Measurements from ENCODE around the gene NFIX. TPM values are rescaled to one million over a fixed set of nuclear protein-coding genes. Genes with fewer than 3 reads are reported as not detected.

NFIX gene
- total and polyA plus RNA-seq, 9 of the 15 experiments (the other 6 are each of a cell fraction or from before 2014, with no cell fraction given): 0.28 to 26.8 (median 5.4) TPM

DNA sequence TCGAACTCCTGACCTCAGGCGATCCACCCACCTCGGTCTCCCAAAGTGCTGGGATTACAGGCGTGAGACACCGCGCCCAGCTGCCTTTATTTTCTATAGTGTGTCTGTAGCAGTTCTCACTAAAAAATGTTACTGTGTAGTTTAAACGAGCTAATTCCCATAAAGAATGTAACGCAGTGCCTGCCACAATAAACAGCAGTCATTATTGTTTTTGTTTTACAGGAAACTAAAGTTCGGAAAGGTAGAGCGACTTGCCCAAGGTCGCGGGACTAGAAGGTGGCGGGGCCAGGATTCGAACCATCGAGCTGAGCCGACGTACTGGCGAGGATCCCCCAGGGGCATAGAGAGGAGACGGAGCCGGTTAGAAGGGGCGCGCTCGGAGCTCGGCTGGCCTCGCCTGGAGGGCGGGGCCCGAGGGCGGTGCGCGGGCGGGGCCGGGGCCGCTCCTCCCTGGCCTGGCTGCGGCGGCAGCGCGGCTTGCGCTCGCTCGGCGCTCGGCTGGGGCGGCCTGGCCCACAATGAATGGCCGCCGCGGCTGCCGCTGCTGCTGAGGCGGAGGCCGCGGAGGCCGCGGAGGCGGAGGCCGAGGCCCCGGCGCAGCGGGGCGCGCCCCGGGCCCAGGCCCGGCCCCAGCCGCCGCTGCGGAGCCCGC is 122.6 kb downstream of the NFIX start, which contains the start of gene NACC1 (continued):
- TF ChIP-seq DDX20 (tag; IDR thresholded peaks at IDR 0.05; ENCODE audit: low read depth): no peak

- no TSS peak for BruUV-seq (replicated peaks)
- Histone ChIP-seq H3K4me1 (replicated peaks in 1 of 2; ENCODE audit: control insufficient read depth in 2 of 2, insufficient read depth in 2 of 2, low read length in 2 of 2) (peaks cover 21 to 56% of the 10 kb centered on the region in 2 experiments; a peak in 4 of 5 replicates), H3K36me3 (ENCODE audit: control insufficient read depth, insufficient read depth, low read length) (peaks cover 64% of the 10 kb centered on the region), H3K79me2 (ENCODE audit: control insufficient read depth, insufficient read depth, low read length) (peaks cover 88% of the 10 kb centered on the region), H3K9me1 (ENCODE audit: control insufficient read depth, insufficient read depth, low read length) (peaks cover 12% of the 10 kb centered on the region), H3K9me3 (replicated peaks; ENCODE audit: control insufficient read depth, insufficient read depth, low read depth, low read length) (no peaks in the 10 kb centered on the region), H3K27ac (ENCODE audit: extremely low read depth, low read depth, low read length) (peak overlapping the region; percentile 95), H3K27me3 (ENCODE audit: control insufficient read depth in 2 of 2, insufficient read depth in 2 of 2, low read length in 2 of 2) (no peaks in the 10 kb centered on the region), H3K9ac (ENCODE audit: insufficient read depth in 1 of 2, low read depth in 2 of 2, low read length in 2 of 2) (peak overlapping the region; percentile 91 to 97), H2AFZ (ENCODE audit: low read depth, low read length) (peak overlapping the region; percentile 41), H3K4me3 (peak overlapping the region; percentile 99), H3K4me2 (ENCODE audit: insufficient read depth, low read length) (peak overlapping the region; percentile 88), H4K20me1 (replicated peaks; ENCODE audit: control insufficient read depth, insufficient read depth, low read length) (peaks cover 44% of the 10 kb centered on the region)
- DNase-seq (ENCODE audit: extremely low read depth in 1 of 4, low spot score in 3 of 4): peak; percentile 91 to 96 (median 94)
- FAIRE-seq: peak; percentile 51
- CTCF ChIA-PET (ENCODE audit: low intra/inter-chr PET ratio): no interaction called here
- in situ Hi-C loops (cut with MboI): no loop called here
- POLR2A ChIA-PET: interaction anchor here (0.6 to 4.9 kb wide), 16 partner anchors 10 to 163 kb away, joined by 3 to 31 read pairs (median 5); partner anchors contain the start of genes IER2 and STX10
- intact Hi-C loops (cut with micrococcal nuclease): loop anchor here (2.0 kb wide), 1 partner anchor 32 kb away; the partner anchor contains the start of genes IER2 and STX10
- ATAC-seq: peak; percentile 79
- under 1% methylated on average over 26 of the region's 57 CpGs for WGBS (ENCODE audit: insufficient coverage, low coverage, missing lambda C conversion rate)
- TF ChIP-seq SREBF1 (IDR thresholded peaks at IDR 0.05; ENCODE audit: borderline replicate concordance, low read depth, low read length): no peak
- no peak for TF ChIP-seq SMARCB1 (IDR thresholded peaks at IDR 0.05; ENCODE audit: insufficient read length, low read depth)
- no peak for TF ChIP-seq NR2F6 (CRISPR knock-in tag; IDR thresholded peaks at IDR 0.05)
- no peak for TF ChIP-seq HEY1 (CRISPR knock-in tag; IDR thresholded peaks at IDR 0.05; ENCODE audit: borderline replicate concordance)
- TF ChIP-seq, protein P1, sequence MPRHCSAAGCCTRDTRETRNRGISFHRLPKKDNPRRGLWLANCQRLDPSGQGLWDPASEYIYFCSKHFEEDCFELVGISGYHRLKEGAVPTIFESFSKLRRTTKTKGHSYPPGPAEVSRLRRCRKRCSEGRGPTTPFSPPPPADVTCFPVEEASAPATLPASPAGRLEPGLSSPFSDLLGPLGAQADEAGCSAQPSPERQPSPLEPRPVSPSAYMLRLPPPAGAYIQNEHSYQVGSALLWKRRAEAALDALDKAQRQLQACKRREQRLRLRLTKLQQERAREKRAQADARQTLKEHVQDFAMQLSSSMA (CRISPR knock-in tag; IDR thresholded peaks at IDR 0.05): no peak
- peak; percentile 74 for TF ChIP-seq RBFOX2 (IDR thresholded peaks at IDR 0.05; ENCODE audit: low read depth, low read length)
- no peak for TF ChIP-seq USF1 (CRISPR knock-in tag; IDR thresholded peaks at IDR 0.05)
- no peak for TF ChIP-seq ARNT (IDR thresholded peaks at IDR 0.05)
- no peak for TF ChIP-seq FIP1L1 (IDR thresholded peaks at IDR 0.05; ENCODE audit: low read depth, low read length, poor library complexity, severe bottlenecking)
- TF ChIP-seq HMG20A (CRISPR knock-in tag; conservative IDR thresholded peaks at IDR 0.05): no peak
- TF ChIP-seq IRF1 (CRISPR knock-in tag; IDR thresholded peaks at IDR 0.05; ENCODE audit: borderline replicate concordance): no peak
- TF ChIP-seq SRSF3 (IDR thresholded peaks at IDR 0.05; ENCODE audit: insufficient read depth, low read length): 0 out of 2 replicates have a peak, but pooled peaks have one; percentile 57
- TF ChIP-seq HDAC2 (IDR thresholded peaks at IDR 0.05): 0 out of 2 replicates have a peak, but pooled peaks have one; percentile 29
- 0 out of 2 replicates have a peak, but pooled peaks have one; percentile 1 for TF ChIP-seq GABPA (tag; conservative IDR thresholded peaks at IDR 0.05; ENCODE audit: low read depth)
- TF ChIP-seq ZNF124 (CRISPR knock-in tag; IDR thresholded peaks at IDR 0.05): no peak
- no peak for TF ChIP-seq MCM7 (IDR thresholded peaks at IDR 0.05)
- TF ChIP-seq RAD51 (IDR thresholded peaks at IDR 0.05; ENCODE audit: borderline replicate concordance, low read depth): peak; percentile 19; the same call in 1 of the 2 replicates
Observed at GRCh38 chr19:13118424-13119193, 123.3 kb downstream of the NFIX start.
